NT2/D1 (cell line): Measurements from ENCODE around the gene VAV2.

ENCODE experiments used
- YY1 ChIP-seq: IDR thresholded peaks from 2 replicates; pipeline ENCODE4 v1.6.1; 2011; ENCODE audit not compliant: insufficient read length, insufficient read depth
- ZNF274 ChIP-seq: IDR thresholded peaks from 2 replicates; pipeline ENCODE4 v1.6.1; 2011; ENCODE audit warnings: mild to moderate bottlenecking, low read depth, low read length

GRCh38 chr9:133780962-133781827, 210.9 kb downstream of the VAV2 start:
- TF ChIP-seq YY1 (no peak), ZNF274 (no peak)
